HK-2 (cell line): ENCODE data around the gene HS6ST1.
"Not testable (repeated sequence)": the region's sequence is repeated elsewhere in the genome, so short reads cannot be mapped to it uniquely, and the experiment has no call there.

ENCODE experiments used
- DNase-seq: peaks from one replicate; pipeline ENCODE4 v3.0.0-alpha.2; 2018; ENCODE audit not compliant: unreplicated experiment

HS6ST1 gene

GRCh38 chr2:128321784-128322714 is 3.4 kb upstream of the HS6ST1 start:
- peak; percentile 87 for DNase-seq

- DNase-seq = no peak
These were observed 2.5 kb upstream of the HS6ST1 start for GRCh38 chr2:128320906-128321771.

- DNase-seq = no peak
These were observed 1.7 kb upstream of the HS6ST1 start for GRCh38 chr2:128320192-128320905.

- DNase-seq = no peak
These were observed 1.0 kb upstream of the HS6ST1 start for GRCh38 chr2:128319631-128320191.

- DNase-seq = not testable (repeated sequence)
These were observed 423 bp downstream of the HS6ST1 start for GRCh38 chr2:128318245-128318644.

- DNase-seq = not testable (repeated sequence)
These were observed 806 bp downstream of the HS6ST1 start for GRCh38 chr2:128317899-128318225.

- peak; percentile 26 for DNase-seq
These were observed 1.3 kb downstream of the HS6ST1 start for GRCh38 chr2:128317181-128317898.

GRCh38 chr2:128316777-128317180 is 1.9 kb downstream of the HS6ST1 start:
- DNase-seq = no peak

- DNase-seq = no peak
These were observed 2.6 kb downstream of the HS6ST1 start for GRCh38 chr2:128315829-128316776.

GRCh38 chr2:128315122-128315828 is 3.4 kb downstream of the HS6ST1 start:
- no peak for DNase-seq

- no peak for DNase-seq
These were observed 4.1 kb downstream of the HS6ST1 start for GRCh38 chr2:128314348-128315121.

- no peak for DNase-seq
These were observed 4.7 kb downstream of the HS6ST1 start for GRCh38 chr2:128313931-128314347.

- no peak for DNase-seq
These were observed 5.4 kb downstream of the HS6ST1 start for GRCh38 chr2:128313091-128313836.

- no peak for DNase-seq
These were observed 6.3 kb downstream of the HS6ST1 start for GRCh38 chr2:128312411-128312810.

- DNase-seq = no peak
These were observed 6.8 kb downstream of the HS6ST1 start for GRCh38 chr2:128311755-128312341.

GRCh38 chr2:128311216-128311754 is 7.4 kb downstream of the HS6ST1 start:
- no peak for DNase-seq

GRCh38 chr2:128310761-128311160 is 7.9 kb downstream of the HS6ST1 start:
- DNase-seq = no peak
